GM20000 (cell line): ENCODE data around the gene MAGI2.

ENCODE experiments used
- DNase-seq: peaks from one replicate; pipeline ENCODE4 v3.0.0; 2012; ENCODE audit warnings: low spot score
- TF ChIP-seq, protein P1 (sequence below): IDR thresholded peaks from 2 replicates; pipeline ENCODE4 v1.5.1; 2012; ENCODE audit warnings: mild to moderate bottlenecking, control low read depth; ENCODE audit errors: extremely low read depth, missing control alignments

MAGI2 gene

GRCh38 chr7:79298145-79298760 is 155.2 kb downstream of the MAGI2 start:
- peak; percentile 14 for DNase-seq
- TF ChIP-seq, protein P1, sequence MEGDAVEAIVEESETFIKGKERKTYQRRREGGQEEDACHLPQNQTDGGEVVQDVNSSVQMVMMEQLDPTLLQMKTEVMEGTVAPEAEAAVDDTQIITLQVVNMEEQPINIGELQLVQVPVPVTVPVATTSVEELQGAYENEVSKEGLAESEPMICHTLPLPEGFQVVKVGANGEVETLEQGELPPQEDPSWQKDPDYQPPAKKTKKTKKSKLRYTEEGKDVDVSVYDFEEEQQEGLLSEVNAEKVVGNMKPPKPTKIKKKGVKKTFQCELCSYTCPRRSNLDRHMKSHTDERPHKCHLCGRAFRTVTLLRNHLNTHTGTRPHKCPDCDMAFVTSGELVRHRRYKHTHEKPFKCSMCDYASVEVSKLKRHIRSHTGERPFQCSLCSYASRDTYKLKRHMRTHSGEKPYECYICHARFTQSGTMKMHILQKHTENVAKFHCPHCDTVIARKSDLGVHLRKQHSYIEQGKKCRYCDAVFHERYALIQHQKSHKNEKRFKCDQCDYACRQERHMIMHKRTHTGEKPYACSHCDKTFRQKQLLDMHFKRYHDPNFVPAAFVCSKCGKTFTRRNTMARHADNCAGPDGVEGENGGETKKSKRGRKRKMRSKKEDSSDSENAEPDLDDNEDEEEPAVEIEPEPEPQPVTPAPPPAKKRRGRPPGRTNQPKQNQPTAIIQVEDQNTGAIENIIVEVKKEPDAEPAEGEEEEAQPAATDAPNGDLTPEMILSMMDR = peak; percentile 37

DNA sequence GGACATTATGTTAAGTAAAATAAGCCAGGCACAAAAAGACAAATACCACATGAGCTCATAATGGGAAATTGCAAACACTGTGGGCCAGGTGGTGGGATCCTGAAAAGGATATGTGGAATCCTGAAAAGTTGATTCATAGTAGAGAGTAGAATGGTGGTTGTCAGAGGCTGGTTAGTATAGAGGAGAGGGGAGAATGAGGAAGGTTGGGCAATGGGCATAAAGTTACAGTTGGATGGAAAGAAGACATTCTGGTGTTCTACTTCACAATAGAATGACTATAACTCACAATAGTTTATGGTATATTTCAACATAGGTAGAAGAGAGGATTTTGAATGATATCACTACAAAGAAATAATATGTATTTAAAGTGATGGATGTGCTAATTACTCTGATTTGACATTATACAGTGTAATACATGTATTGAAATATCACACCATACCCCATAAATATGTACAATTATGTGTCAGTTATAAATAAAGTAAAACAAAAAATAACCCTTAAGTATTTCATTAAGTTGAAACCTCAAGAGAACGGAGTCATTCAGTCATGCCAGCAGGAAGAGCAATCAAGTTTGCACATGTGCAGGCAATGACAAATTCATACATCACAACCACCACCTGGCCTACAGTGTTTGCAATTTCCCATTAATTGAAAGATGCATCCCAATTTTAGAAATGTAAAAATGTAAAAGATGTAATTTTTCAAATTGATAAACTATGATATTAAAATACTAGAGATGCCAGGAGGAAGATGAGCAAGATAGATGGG is 156.7 kb downstream of the MAGI2 start:
- no peak for DNase-seq
- TF ChIP-seq, protein P1 = no peak

DNA sequence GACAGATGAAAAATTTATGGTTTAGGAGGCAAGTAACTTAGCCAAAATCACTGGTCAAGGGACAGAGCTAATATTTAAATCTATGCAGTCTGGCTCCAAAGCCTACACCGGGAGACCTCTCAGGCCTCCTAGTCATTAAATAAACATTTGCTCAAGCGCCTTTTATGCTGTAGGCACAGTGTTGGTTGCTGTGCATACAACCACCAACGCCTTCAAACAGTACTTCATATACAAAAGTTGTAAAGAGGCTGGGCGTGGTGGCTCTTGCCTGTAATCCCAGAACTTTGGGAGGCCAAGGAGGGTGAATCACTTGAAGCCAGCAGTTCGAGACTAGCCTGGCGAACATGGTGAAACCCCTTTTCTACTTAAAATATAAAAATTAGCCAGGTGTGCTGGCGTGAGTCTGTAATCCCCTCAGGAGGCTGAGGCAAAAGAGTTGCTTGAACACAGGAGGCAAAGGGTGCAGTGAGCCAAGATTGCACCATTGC is 159.8 kb downstream of the MAGI2 start:
- TF ChIP-seq, protein P1 = no peak
- no peak for DNase-seq

GRCh38 chr7:79292834-79293233 is 160.6 kb downstream of the MAGI2 start:
- no peak for DNase-seq
- TF ChIP-seq, protein P1 = no peak

- TF ChIP-seq, protein P1 = no peak
Measured at GRCh38 chr7:79291498-79291865, 162.0 kb downstream of the MAGI2 start.

DNA sequence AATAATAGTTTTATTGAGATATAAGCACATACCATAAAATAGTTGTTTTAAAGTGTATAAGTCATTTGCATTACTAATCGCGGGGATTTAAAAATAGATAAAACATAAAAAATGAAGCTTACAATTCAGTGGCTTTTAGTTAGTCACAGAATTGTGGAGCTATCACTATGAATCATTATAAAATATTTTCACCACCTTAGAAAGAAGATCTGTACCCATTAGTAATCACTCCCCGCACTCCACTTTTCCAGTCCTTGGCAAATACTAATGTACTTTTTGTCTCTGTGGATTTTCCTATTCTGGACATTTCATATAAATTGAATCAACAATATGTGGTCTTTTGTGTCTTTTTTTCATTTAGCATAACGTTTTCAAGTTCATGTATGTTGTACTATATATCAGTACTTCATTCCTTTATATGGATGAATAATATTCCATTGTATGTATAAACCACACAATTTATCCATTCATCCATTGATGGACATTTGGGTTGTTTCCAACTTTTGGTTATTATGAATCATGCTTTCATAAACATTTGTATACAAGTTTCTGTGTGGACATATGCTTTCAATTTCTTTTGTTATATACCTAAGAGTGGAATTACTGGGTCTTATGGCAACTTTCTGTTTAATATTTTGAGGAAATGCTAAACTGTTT is 162.5 kb downstream of the MAGI2 start:
- DNase-seq = no peak
- TF ChIP-seq, protein P1 = no peak

More at GRCh38 chr7:79291498-79291865, 162.0 kb downstream of the MAGI2 start:
- DNase-seq = no peak

DNA sequence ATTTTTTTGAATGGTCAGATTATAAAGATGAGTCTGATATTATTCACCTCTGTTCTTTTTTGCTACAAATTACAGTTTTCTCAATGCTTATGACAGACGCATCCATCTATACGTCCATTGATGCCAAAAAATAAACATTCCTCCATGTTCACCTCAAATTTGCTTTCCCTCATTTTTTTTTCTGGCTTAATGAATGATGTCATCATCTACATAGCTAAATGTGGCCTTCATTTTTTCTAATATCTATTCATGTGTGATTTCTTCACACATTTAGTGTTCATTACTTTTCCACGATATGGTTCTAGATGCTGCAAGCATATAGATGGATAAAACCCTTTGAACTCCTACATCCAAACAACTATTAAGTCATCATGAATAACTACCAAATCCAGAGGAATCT is 163.1 kb downstream of the MAGI2 start:
- DNase-seq = no peak
- TF ChIP-seq, protein P1 = no peak
